HepG2 (cell line): ENCODE data around the gene STK11. TPM values are rescaled to one million over a fixed set of nuclear protein-coding genes. Genes with fewer than 3 reads are reported as not detected.

Experiments
- DZIP1 ChIP-seq: sonication (generic); formaldehyde crosslinking; IDR thresholded peaks from 2 replicates; pipeline ENCODE4 v1.5.0; 2020; ENCODE audit warnings: mild to moderate bottlenecking, missing genetic modification reagents
- GATA4 ChIP-seq: sonication (generic); IDR thresholded peaks from 2 replicates; pipeline ENCODE4 v1.6.1; 2016; ENCODE audit warnings: antibody characterized with exemption, low read depth, borderline replicate concordance
- KDM2A ChIP-seq: sonication (generic); formaldehyde crosslinking; IDR thresholded peaks from 2 replicates; pipeline ENCODE4 v1.4.0; 2020; ENCODE audit warnings: low read depth, missing genetic modification reagents, borderline replicate concordance
- KLF15 ChIP-seq: sonication (generic); formaldehyde crosslinking; IDR thresholded peaks from 2 replicates; pipeline ENCODE4 v1.8.1; 2023; ENCODE audit warnings: borderline replicate concordance, mild to moderate bottlenecking, inconsistent platforms, missing genetic modification reagents, mixed read lengths
- MYPOP ChIP-seq: sonication (generic); formaldehyde crosslinking; IDR thresholded peaks from 2 replicates; pipeline ENCODE4 v1.8.1; 2023; ENCODE audit warnings: mild to moderate bottlenecking, moderate library complexity, missing genetic modification reagents
- NFE2L1 ChIP-seq: sonication (generic); formaldehyde crosslinking; IDR thresholded peaks from 2 replicates; pipeline ENCODE4 v1.4.0; 2020; ENCODE audit warnings: missing genetic modification reagents, mild to moderate bottlenecking, borderline replicate concordance
- PRPF4 ChIP-seq: fragments of 200-400 bp; formaldehyde crosslinking; IDR thresholded peaks from 2 replicates; pipeline ENCODE4 v1.6.1; 2016; ENCODE audit warnings: low read length, low read depth; ENCODE audit not compliant: poor library complexity, severe bottlenecking
- SIX1 ChIP-seq: sonication (generic); formaldehyde crosslinking; IDR thresholded peaks from 2 replicates; pipeline ENCODE4 v1.4.0; 2020; ENCODE audit warnings: missing genetic modification reagents, borderline replicate concordance
- SNAI1 ChIP-seq: sonication (generic); formaldehyde crosslinking; IDR thresholded peaks from 2 replicates; pipeline ENCODE4 v1.5.0; 2020; ENCODE audit warnings: mild to moderate bottlenecking, missing genetic modification reagents, borderline replicate concordance
- TAF15 ChIP-seq: fragments of 200-400 bp; formaldehyde crosslinking; IDR thresholded peaks from one replicate; pipeline ENCODE4 v1.6.1; 2018; ENCODE audit warnings: mild to moderate bottlenecking, low read depth, low read length; ENCODE audit not compliant: poor library complexity, severe bottlenecking
- ZFX ChIP-seq: sonication (generic); formaldehyde crosslinking; IDR thresholded peaks from 2 replicates; pipeline ENCODE4 v1.4.0; 2020; ENCODE audit warnings: mild to moderate bottlenecking, low read depth, missing genetic modification reagents, moderate library complexity
- ZGPAT ChIP-seq: IDR thresholded peaks from 2 replicates; pipeline ENCODE4 v1.6.1; 2016; ENCODE audit warnings: mild to moderate bottlenecking
- ZNF343 ChIP-seq: sonication (generic); formaldehyde crosslinking; IDR thresholded peaks from 2 replicates; pipeline ENCODE4 v1.4.0; 2020; ENCODE audit warnings: mild to moderate bottlenecking, missing genetic modification reagents
- ZNF644 ChIP-seq: IDR thresholded peaks from 2 replicates; pipeline ENCODE4 v1.6.1; 2016; ENCODE audit warnings: low read depth
- polyA plus RNA-seq, 8 experiments: library from polyadenylated mRNA; depleted of rRNA in 3 of 8; stranded (reverse) in 7 of 8; unstranded in 1 of 8; fragments of >200 nt; fragmentation: Illumina TruSeq in 4 of 8; extraction: Trizol in 4 of 8; gene quantifications; 2 replicates each; pipeline versions ENCODE4 v1.2.1 to v1.2.3, GENCODE V29; 2011 to 2016; ENCODE audit warnings: low read depth in 4 of 8, missing spikeins in 1 of 8, mixed read lengths in 1 of 8; ENCODE audit not compliant: insufficient read depth in 1 of 8
- total RNA-seq, 5 experiments: library from RNA; depleted of rRNA; stranded (reverse); fragments of >200 nt; fragmentation: Illumina TruSeq; extraction: Trizol; gene quantifications; 2 replicates each; pipeline ENCODE4 v1.2.3, GENCODE V29; 2016; ENCODE audit warnings: low read depth in 1 of 5
- TF ChIP-seq, protein P1 (sequence below), 2 experiments: sonication (generic) in 1 of 2; formaldehyde crosslinking in 1 of 2; IDR thresholded peaks; 2 replicates each; pipeline versions ENCODE4 v1.6.1 to v1.9.0; 2014 to 2022; ENCODE audit warnings: antibody characterized with exemption in 1 of 2, borderline replicate concordance in 1 of 2, inconsistent platforms in 1 of 2, low read depth in 1 of 2, missing genetic modification reagents in 1 of 2

STK11 gene
- total and polyA plus RNA-seq, 2 of the 13 experiments (the other 11 are each of a cell fraction or from before 2014, with no cell fraction given): 27.5 to 43.6 TPM

DNA sequence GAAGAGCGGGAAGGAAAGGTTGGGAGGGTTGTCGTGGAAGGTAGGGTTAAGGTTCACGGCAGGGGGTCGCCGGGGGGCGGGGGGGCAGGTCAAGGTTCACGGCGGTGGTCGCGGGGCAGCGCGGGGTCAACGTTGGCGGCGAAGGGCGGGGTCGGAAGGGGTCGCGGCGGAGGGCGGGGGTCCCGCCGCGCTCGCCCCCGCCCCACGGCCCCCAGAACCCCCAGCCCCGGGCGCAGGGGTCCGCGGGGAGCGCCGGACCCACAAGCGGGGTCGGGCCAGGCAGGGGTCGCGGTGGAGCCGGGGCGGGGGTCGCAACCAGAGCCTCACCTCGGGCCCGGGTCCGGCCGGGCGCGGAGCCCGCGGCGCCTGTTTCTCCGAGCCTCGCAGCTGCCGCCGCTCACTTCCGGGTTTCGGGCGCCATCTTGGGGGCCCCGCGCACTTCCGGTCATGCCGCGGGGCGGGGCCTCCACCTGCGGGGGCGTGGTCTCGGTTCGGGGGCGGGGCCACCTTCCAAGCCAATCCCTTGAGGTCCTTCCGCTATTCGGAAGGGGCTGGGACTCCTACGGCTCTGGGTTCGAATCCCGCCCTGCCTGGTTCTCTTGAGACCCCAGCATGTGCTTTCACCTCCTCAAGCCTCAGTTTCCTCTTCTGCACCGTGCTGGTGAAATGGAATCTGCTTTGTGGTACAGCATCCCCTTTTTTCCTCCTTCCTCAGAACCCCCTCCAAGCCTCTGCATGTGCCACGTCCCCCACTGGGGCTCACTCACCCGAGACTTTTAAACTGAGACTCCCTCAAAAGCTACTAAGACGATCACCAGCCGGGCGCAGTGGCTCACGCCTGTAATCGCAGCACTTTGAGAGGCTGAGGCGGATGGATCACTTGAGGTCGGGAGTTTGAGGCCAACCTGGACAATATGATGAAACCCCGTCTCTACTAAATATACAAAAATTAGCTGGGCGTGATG is 31.5 kb upstream of the STK11 start, which contains the start of gene SBNO2 (continued):
- TF ChIP-seq, protein P1, sequence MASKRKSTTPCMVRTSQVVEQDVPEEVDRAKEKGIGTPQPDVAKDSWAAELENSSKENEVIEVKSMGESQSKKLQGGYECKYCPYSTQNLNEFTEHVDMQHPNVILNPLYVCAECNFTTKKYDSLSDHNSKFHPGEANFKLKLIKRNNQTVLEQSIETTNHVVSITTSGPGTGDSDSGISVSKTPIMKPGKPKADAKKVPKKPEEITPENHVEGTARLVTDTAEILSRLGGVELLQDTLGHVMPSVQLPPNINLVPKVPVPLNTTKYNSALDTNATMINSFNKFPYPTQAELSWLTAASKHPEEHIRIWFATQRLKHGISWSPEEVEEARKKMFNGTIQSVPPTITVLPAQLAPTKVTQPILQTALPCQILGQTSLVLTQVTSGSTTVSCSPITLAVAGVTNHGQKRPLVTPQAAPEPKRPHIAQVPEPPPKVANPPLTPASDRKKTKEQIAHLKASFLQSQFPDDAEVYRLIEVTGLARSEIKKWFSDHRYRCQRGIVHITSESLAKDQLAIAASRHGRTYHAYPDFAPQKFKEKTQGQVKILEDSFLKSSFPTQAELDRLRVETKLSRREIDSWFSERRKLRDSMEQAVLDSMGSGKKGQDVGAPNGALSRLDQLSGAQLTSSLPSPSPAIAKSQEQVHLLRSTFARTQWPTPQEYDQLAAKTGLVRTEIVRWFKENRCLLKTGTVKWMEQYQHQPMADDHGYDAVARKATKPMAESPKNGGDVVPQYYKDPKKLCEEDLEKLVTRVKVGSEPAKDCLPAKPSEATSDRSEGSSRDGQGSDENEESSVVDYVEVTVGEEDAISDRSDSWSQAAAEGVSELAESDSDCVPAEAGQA (IDR thresholded peaks at IDR 0.05; ENCODE audit: low read depth): peak; percentile 55; the same call in 1 of the 2 replicates
- TF ChIP-seq, protein P1 (CRISPR knock-in tag; IDR thresholded peaks at IDR 0.05; ENCODE audit: borderline replicate concordance): no peak
- TF ChIP-seq ZNF644 (CRISPR knock-in tag) (no peak), ZNF343 (CRISPR knock-in tag) (no peak; the same call in 1 of the 2 replicates), TAF15 (no peak), ZGPAT (CRISPR knock-in tag) (peak; percentile 46), ZFX (CRISPR knock-in tag) (no peak; the same call in 1 of the 2 replicates), SIX1 (no peak), MYPOP (no peak), SNAI1 (CRISPR knock-in tag) (no peak), KDM2A (CRISPR knock-in tag) (0 out of 2 replicates have a peak, but pooled peaks have one; percentile 28), KLF15 (CRISPR knock-in tag) (no peak), DZIP1 (CRISPR knock-in tag) (no peak), GATA4 (no peak), NFE2L1 (no peak), PRPF4 (no peak)
